Tibial nerve (tissue), 4 donors: ENCODE data around the gene NIPAL4.

Source experiments
- CTCF ChIP-seq, 5 experiments: fragments of 200-600 bp in 3 of 5; fragments of 450-650 bp in 2 of 5; sonication (generic) in 3 of 5; IDR thresholded peaks; one replicate each; pipeline ENCODE4 v1.5.1; 2016 to 2019; ENCODE audit warnings: antibody characterized with exemption in 5 of 5, mild to moderate bottlenecking in 3 of 5, moderate library complexity in 2 of 5
- EP300 ChIP-seq, 2 donors: sonication (generic); formaldehyde crosslinking; IDR thresholded peaks; one replicate each; pipeline ENCODE4 v1.6.1; 2017; ENCODE audit warnings: antibody characterized with exemption in 2 of 2, mild to moderate bottlenecking in 1 of 2
- POLR2A ChIP-seq, 2 donors: fragments of 450-650 bp; IDR thresholded peaks; one replicate each; pipeline ENCODE4 v1.6.1; 2017; ENCODE audit warnings: antibody characterized with exemption in 2 of 2, mild to moderate bottlenecking in 2 of 2, moderate library complexity in 2 of 2

- TF ChIP-seq CTCF (IDR thresholded peaks at IDR 0.05) = peak; percentile 45 to 73 (median 47)
- no peak for TF ChIP-seq EP300 (IDR thresholded peaks at IDR 0.05)
- no peak for TF ChIP-seq POLR2A (IDR thresholded peaks at IDR 0.05)
These were observed 28.3 kb upstream of the NIPAL4 start for GRCh38 chr5:157431544-157432200.
